Measurements from ENCODE around the gene ACTN4. TPM values are rescaled to one million over a fixed set of nuclear protein-coding genes. Genes with fewer than 3 reads are reported as not detected.
A peak's percentile ranks its signal among the peaks of the same experiment; 100 is the strongest.

ACTN4 gene
- total RNA-seq, 5 donors from 2014 or later (not counting 1 experiment from before 2014, with no cell fraction given) = 100.0 to 201 (median 175) TPM

DNA sequence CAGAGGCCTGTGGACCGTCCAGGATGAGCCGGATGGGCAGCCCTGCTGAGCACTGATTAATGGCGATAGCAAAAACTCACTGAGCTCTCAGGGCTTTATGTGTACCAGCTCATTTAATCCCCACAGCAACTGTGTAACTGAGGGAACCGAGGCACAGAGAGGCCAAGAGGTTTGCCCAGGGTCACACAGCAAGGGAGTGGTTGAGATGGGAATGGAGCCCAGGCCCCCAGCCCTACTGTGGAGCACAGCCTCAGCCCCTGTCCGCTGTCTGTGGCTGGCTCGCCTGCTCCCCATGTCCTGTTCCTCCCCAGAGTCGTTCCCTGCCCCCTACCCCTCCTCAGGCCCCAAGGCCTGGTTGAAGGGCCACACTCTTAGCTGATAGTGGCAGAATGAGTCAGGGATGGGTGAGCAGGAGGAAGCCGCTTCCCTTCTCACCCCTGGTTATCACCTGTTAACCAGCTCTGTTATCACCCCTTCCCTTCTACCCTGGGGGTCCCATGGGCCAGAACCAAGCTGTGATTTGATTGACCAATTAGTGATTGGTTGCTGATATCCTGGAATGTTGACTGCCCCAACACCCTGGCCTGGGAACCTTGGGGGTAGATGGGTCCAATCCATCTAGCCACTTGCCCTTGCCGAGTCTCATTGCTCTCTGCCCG is 75.6 kb downstream of the ACTN4 start:
- POLR2A ChIA-PET = no interaction called here
- Histone ChIP-seq H3K36me3 (ENCODE audit: control insufficient read depth in 2 of 2, extremely low read depth in 1 of 2, insufficient read depth in 1 of 2, low read length in 1 of 2) (peaks cover 5 to 74% of the 10 kb centered on the region in 2 donors), H3K27me3 (replicated peaks in 1 of 2; ENCODE audit: control insufficient read depth in 2 of 2, extremely low read depth in 1 of 2, insufficient read depth in 2 of 2, low read length in 1 of 2) (no peaks in the 10 kb centered on the region)

DNA sequence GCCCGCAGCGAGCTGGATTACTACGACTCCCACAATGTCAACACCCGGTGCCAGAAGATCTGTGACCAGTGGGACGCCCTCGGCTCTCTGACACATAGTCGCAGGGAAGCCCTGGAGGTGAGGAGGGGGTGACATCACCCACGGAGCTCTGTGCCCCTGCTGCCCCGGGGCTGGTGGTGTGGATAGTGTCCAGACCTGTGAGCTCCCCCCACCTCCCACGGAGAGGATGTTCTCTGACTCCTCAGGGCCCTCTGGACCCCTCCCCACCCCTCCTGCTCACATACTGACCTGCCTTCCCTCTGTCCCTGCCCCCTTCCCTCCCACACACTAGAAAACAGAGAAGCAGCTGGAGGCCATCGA is 76.1 kb downstream of the ACTN4 start:
- H3K27ac ChIP-seq (ENCODE audit: low read length) = no peak overlapping the region
- DNase-seq = no peak
- H3K4me3 ChIP-seq (ENCODE audit: control insufficient read depth in 1 of 2, extremely low read depth in 1 of 2, low read length in 1 of 2) = no peak overlapping the region
- Mint-ChIP-seq H3K36me3 (peaks cover 6% of the 10 kb centered on the region), H3K4me3 (no peak overlapping the region), H3K9me3 (no peaks in the 10 kb centered on the region), H3K27ac (no peak overlapping the region), H3K4me1 (peaks cover 0 to 7% (median 4%) of the 10 kb centered on the region in 3 donors), H3K27me3 (no peaks in the 10 kb centered on the region)
- H3K27me3 ChIP-seq (replicated peaks in 1 of 2; ENCODE audit: control insufficient read depth in 2 of 2, extremely low read depth in 1 of 2, insufficient read depth in 2 of 2, low read length in 1 of 2) = no peaks in the 10 kb centered on the region
- H3K4me1 ChIP-seq (ENCODE audit: control insufficient read depth in 1 of 2, extremely low read depth in 1 of 2, insufficient read depth in 2 of 2, low read length in 2 of 2) = peaks cover 0 to 25% of the 10 kb centered on the region in 2 experiments
- H3K36me3 ChIP-seq (ENCODE audit: control insufficient read depth in 2 of 2, extremely low read depth in 1 of 2, insufficient read depth in 1 of 2, low read length in 1 of 2) = peaks cover 5 to 73% of the 10 kb centered on the region in 2 donors
- 89% methylated on average over 1 of the region's 11 CpGs for WGBS (ENCODE audit: insufficient coverage)
- ChIA-PET CTCF (interaction anchor here in 1 of 2 donors (0.6 kb wide), 1 partner anchor 12 kb away, joined by 5 read pairs; no protein-coding TSS in a partner anchor), POLR2A (no interaction called here)
- no peaks in the 10 kb centered on the region for H3K9me3 ChIP-seq
- ATAC-seq (replicated peaks in 1 of 4) = no peak

More for the DNA sequence above, 75.6 kb downstream of the ACTN4 start:
- CTCF ChIA-PET = interaction anchor here in 1 of 2 donors (0.6 kb wide), 1 partner anchor 11 kb away, joined by 5 read pairs; no protein-coding TSS in a partner anchor
- Histone ChIP-seq H3K9me3 (no peaks in the 10 kb centered on the region), H3K4me3 (ENCODE audit: control insufficient read depth in 1 of 2, extremely low read depth in 1 of 2, low read length in 1 of 2) (no peak overlapping the region), H3K4me1 (ENCODE audit: control insufficient read depth in 1 of 2, extremely low read depth in 1 of 2, insufficient read depth in 2 of 2, low read length in 2 of 2) (peaks cover 0 to 25% of the 10 kb centered on the region in 2 experiments), H3K27ac (ENCODE audit: low read length) (no peak overlapping the region)
- Mint-ChIP-seq H3K27me3 (no peaks in the 10 kb centered on the region), H3K9me3 (no peaks in the 10 kb centered on the region), H3K36me3 (peaks cover 6% of the 10 kb centered on the region), H3K27ac (no peak overlapping the region), H3K4me3 (no peak overlapping the region), H3K4me1 (peaks cover 0 to 7% (median 4%) of the 10 kb centered on the region in 3 donors)
- WGBS (ENCODE audit: insufficient coverage) = 100% methylated on average over 4 of the region's 10 CpGs
- no peak for ATAC-seq (replicated peaks in 1 of 4)
- DNase-seq = no peak

GRCh38 chr19:38723990-38724854 is 76.8 kb downstream of the ACTN4 start:
- CTCF ChIA-PET = no interaction called here
- no peaks in the 10 kb centered on the region for H3K27me3 ChIP-seq (replicated peaks in 1 of 2; ENCODE audit: control insufficient read depth in 2 of 2, extremely low read depth in 1 of 2, insufficient read depth in 2 of 2, low read length in 1 of 2)
- H3K4me3 Mint-ChIP-seq = no peak overlapping the region
- ATAC-seq (replicated peaks in 1 of 4) (no peak), DNase-seq (no peak)
- H3K36me3 ChIP-seq (ENCODE audit: control insufficient read depth in 2 of 2, extremely low read depth in 1 of 2, insufficient read depth in 1 of 2, low read length in 1 of 2) = peaks cover 5 to 73% of the 10 kb centered on the region in 2 donors
- H3K4me3 ChIP-seq (ENCODE audit: control insufficient read depth in 1 of 2, extremely low read depth in 1 of 2, low read length in 1 of 2) = no peak overlapping the region
- H3K27me3 Mint-ChIP-seq = no peaks in the 10 kb centered on the region
- no peaks in the 10 kb centered on the region for H3K9me3 ChIP-seq
- 94% methylated on average over 20 of the region's 42 CpGs for WGBS (ENCODE audit: insufficient coverage)
- H3K4me1 ChIP-seq (ENCODE audit: control insufficient read depth in 1 of 2, extremely low read depth in 1 of 2, insufficient read depth in 2 of 2, low read length in 2 of 2) = peaks cover 0 to 25% of the 10 kb centered on the region in 2 experiments
- H3K27ac Mint-ChIP-seq = no peak overlapping the region
- POLR2A ChIA-PET = no interaction called here
- peaks cover 0 to 7% (median 4%) of the 10 kb centered on the region in 3 donors for H3K4me1 Mint-ChIP-seq
- peaks cover 6% of the 10 kb centered on the region for H3K36me3 Mint-ChIP-seq
- H3K9me3 Mint-ChIP-seq = no peaks in the 10 kb centered on the region
- H3K27ac ChIP-seq (ENCODE audit: low read length) = no peak overlapping the region

DNA sequence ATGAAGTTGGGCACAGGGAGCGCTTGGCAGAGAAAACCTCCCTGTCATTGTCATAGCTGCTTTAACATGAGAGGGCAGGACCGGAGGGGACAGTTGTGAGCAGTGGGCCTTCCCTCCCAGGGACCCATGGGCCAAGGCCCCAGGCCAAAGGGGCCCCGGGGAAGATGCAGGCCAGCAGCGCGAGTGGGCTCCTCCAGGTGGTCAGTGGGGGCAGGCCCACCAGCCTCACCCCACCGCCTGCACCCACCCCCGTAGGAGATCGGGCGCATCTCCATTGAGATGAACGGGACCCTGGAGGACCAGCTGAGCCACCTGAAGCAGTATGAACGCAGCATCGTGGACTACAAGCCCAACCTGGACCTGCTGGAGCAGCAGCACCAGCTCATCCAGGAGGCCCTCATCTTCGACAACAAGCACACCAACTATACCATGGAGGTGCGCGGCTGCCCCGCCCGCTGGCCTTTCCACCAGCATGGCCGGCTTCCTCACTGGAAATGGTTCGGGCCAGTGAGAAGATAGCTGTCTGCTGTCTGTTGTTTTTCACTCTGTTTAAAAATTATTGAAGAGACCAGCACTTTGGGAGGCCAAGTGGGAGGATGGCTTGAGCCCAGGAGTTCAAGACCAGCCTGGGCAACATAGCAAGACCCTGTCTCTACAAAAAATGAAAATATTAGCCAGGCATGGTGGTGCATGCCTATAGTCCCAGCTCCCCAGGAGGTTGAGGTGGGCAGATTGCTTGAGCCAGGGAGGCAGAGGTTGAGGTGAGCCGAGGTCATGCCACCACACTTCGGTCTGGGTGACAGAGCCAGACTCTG is 78.2 kb downstream of the ACTN4 start:
- H3K27me3 Mint-ChIP-seq = no peaks in the 10 kb centered on the region
- peaks cover 8% of the 10 kb centered on the region for H3K36me3 Mint-ChIP-seq
- Histone ChIP-seq H3K4me3 (ENCODE audit: control insufficient read depth in 1 of 2, extremely low read depth in 1 of 2, low read length in 1 of 2) (no peak overlapping the region), H3K27ac (ENCODE audit: low read length) (peak overlapping the region; percentile 55), H3K4me1 (ENCODE audit: control insufficient read depth in 1 of 2, extremely low read depth in 1 of 2, insufficient read depth in 2 of 2, low read length in 2 of 2) (peaks cover 0 to 31% of the 10 kb centered on the region in 2 experiments), H3K27me3 (replicated peaks in 1 of 2; ENCODE audit: control insufficient read depth in 2 of 2, extremely low read depth in 1 of 2, insufficient read depth in 2 of 2, low read length in 1 of 2) (no peaks in the 10 kb centered on the region), H3K36me3 (ENCODE audit: control insufficient read depth in 2 of 2, extremely low read depth in 1 of 2, insufficient read depth in 1 of 2, low read length in 1 of 2) (peaks cover 5 to 65% of the 10 kb centered on the region in 2 donors), H3K9me3 (no peaks in the 10 kb centered on the region)
- ChIA-PET CTCF (interaction anchor here in 1 of 2 donors (0.5 kb wide), 1 partner anchor 111 kb away, joined by 13 read pairs; no protein-coding TSS in a partner anchor), POLR2A (no interaction called here)
- DNase-seq (no peak), ATAC-seq (replicated peaks in 1 of 4) (no peak)
- peak overlapping the region in 1 of 2 donors; percentile 61 for H3K27ac Mint-ChIP-seq
- no peak overlapping the region for H3K4me3 Mint-ChIP-seq
- 96% methylated on average over 11 of the region's 21 CpGs for WGBS (ENCODE audit: insufficient coverage)
- peaks cover 11 to 15% (median 12%) of the 10 kb centered on the region in 3 donors for H3K4me1 Mint-ChIP-seq
- H3K9me3 Mint-ChIP-seq = no peaks in the 10 kb centered on the region

DNA sequence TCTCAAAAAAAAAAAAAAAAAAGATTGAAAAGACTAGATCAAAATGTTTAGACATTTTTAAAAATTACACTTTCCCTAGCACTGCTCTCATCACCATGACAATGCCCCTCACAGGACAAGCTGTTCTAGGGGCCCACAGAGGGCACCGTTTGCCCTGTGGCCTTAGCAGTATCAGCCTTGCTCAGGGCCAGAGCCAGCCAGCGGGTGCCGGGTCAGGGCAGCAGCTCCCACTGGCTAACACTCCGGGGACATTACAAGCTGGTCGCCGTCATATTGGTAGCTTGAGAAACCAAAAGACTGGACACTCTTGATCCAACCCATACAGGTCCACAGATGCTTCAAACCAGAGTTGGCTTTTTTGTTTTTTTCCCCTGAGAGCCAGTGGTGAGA is 78.8 kb downstream of the ACTN4 start:
- H3K9me3 Mint-ChIP-seq = no peaks in the 10 kb centered on the region
- DNase-seq = no peak
- Histone ChIP-seq H3K36me3 (ENCODE audit: control insufficient read depth in 2 of 2, extremely low read depth in 1 of 2, insufficient read depth in 1 of 2, low read length in 1 of 2) (peaks cover 5 to 65% of the 10 kb centered on the region in 2 donors), H3K27ac (ENCODE audit: low read length) (peak overlapping the region; percentile 55), H3K9me3 (no peaks in the 10 kb centered on the region), H3K27me3 (replicated peaks in 1 of 2; ENCODE audit: control insufficient read depth in 2 of 2, extremely low read depth in 1 of 2, insufficient read depth in 2 of 2, low read length in 1 of 2) (no peaks in the 10 kb centered on the region), H3K4me3 (ENCODE audit: control insufficient read depth in 1 of 2, extremely low read depth in 1 of 2, low read length in 1 of 2) (no peak overlapping the region), H3K4me1 (ENCODE audit: control insufficient read depth in 1 of 2, extremely low read depth in 1 of 2, insufficient read depth in 2 of 2, low read length in 2 of 2) (peaks cover 0 to 31% of the 10 kb centered on the region in 2 experiments)
- CTCF ChIA-PET = no interaction called here
- H3K27ac Mint-ChIP-seq = peak overlapping the region in 1 of 2 donors; percentile 61
- 96% methylated on average over 6 of the region's 6 CpGs for WGBS (ENCODE audit: insufficient coverage)
- POLR2A ChIA-PET = no interaction called here
- peaks cover 8% of the 10 kb centered on the region for H3K36me3 Mint-ChIP-seq
- H3K4me3 Mint-ChIP-seq = no peak overlapping the region
- H3K4me1 Mint-ChIP-seq = peaks cover 11 to 15% (median 12%) of the 10 kb centered on the region in 3 donors
- no peaks in the 10 kb centered on the region for H3K27me3 Mint-ChIP-seq
- ATAC-seq (replicated peaks in 1 of 4) = no peak

All from T-cell (primary cell).